Fibroblast of skin of abdomen (primary cell): Measurements from ENCODE around the gene AKAP9.
"Not testable (repeated sequence)": the region's sequence is repeated elsewhere in the genome, so short reads cannot be mapped to it uniquely, and the experiment has no call there.

Source experiments
- DNase-seq: peaks from one replicate; pipeline ENCODE4 v3.0.0-alpha.2; 2013

AKAP9 gene

DNA sequence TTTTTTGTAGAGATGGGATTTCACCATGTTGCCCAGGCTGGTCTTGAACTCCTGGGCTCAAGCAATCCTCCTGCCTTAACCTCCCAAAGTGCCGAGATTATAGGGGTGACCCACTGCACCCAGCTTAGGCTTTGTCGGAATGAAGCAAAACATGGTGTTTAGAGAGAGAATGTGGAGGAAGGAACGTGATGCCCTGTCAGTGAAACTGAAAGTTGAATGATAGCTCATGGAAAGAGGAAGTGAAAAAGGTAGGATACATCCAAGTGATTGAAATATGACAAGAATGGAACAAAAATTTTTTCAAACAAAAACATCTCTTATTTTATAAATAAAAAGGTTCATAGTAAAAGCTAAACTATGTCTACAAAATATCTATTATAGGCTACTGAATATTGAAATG lies 5.9 kb downstream of the AKAP9 start:
- DNase-seq: no peak

DNA sequence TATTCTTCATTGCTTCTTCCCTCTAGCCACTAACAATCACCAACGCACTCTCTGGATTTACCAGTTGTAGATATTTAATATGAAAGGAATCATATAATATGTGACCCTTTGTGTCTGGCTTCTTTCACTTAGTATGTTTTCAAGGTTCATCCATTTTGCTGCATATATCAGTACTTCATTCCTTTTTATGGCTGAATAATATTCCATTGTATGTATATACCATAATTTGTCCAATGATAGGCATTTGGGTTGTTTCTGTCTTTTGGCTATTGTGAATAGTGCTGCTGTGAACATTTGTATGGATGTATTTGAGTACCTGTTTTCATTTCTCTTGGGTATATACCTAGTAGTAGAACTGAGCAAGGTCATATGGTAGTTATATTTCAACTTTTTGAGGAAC lies 7.3 kb downstream of the AKAP9 start:
- no peak for DNase-seq

DNA sequence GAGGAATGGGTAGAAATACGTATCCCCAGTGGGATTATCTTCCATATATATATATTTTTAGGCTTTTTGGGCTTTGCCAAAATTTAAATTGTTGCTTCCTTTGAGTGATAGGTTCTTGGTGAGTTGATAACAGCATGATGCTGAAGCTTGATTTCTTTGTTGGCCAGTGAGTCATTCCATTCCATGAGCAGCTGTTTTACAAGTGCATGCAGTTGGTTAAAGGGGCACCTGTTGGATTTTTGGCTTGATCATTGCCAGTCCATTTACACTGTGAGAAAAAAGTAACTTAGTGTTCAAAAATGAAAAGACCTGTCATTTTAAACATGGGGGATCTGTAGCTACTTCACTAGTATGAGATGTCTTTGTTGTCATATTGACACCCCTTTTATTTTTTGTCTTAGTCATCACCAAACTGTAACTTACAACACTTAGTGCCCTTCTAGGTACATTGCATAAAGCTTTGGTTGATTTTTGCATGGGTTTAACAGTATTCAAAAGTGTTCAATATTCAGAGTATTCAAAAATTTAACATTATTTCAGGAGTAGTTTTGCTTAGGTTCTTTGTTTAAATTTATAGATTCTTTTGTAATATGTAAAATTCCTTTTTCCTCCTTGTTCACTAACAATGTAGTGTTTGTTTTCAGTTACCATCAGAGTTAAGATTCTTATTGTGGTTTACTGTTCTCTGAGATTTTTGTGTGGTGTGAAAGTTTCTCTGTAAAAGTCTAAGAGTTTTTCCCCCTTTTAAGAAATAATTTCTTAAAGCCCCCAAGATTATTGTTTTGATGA lies 8.8 kb downstream of the AKAP9 start:
- no peak for DNase-seq

DNA sequence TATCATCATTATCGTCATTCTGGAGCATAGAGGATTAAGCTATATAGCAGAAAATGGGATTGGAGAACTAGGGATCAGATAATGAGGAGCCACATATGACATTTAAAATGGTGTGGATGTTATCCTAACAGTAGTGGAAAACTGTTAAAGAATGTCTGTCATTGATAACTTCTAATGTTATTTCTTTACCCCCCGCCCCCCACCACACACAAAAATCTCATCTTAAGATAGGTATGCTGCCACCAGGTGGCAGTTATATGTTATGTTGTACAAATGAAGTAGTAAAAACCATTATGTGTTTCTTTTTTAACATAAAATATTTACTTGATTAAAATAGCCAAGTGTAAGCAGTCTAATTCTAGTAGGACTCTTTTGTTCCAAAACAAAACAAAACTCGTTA lies 13.0 kb downstream of the AKAP9 start:
- no peak for DNase-seq

DNA sequence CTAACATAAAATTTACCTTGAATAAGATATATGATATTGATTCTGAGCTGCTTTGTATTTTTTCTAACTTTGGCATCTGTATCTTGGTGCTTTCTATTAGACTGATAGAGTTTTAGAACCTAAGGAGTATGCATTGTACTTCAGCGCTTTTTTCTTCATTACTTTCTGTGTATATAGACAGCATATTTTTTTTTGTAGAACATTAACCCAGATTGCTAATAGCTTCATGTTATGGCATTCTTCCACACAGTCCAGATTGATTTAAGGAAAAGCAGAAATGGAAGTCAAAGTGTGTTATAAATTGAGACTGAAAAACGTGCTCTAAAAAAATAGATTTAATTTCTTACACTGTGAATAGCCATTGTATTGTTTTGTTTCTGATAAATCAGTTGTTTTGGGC lies 15.8 kb downstream of the AKAP9 start:
- DNase-seq: not testable (repeated sequence)

DNA sequence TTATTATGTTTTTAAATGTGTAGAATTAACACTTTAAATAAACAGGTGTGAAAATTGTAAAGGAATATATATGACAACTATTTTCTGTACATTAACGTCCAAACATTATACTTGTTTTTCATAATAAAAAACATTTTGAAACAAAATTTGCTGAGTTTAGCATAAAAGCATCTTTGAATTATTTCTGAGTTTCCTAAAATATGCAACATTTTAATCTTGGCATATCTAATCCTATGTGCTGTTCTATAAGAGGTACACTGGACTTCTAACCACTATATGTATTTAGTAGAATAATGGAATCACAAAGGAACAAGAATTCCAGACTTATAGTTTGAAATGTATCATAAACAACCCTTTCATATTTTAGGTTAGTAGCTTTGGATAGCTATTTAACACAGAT lies 16.6 kb downstream of the AKAP9 start:
- no peak for DNase-seq

DNA sequence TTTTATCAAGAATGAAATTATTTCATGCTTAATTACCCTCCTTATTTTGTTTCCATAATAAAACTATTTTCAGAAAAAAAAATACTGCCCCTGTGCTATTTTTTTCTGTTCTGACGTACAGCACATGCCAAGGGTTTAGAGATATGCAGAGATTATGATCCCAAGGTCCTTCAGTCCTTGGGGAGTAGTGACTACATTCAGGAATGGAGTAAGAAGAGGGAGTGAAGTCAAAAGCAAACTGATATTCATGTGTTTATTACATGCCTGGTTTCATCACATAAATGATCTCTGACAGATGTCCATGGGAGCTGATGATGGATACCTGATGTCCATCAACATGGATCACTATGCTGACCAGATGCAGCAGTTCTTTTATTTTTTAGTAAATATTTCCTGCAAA lies 17.2 kb downstream of the AKAP9 start:
- no peak for DNase-seq

DNA sequence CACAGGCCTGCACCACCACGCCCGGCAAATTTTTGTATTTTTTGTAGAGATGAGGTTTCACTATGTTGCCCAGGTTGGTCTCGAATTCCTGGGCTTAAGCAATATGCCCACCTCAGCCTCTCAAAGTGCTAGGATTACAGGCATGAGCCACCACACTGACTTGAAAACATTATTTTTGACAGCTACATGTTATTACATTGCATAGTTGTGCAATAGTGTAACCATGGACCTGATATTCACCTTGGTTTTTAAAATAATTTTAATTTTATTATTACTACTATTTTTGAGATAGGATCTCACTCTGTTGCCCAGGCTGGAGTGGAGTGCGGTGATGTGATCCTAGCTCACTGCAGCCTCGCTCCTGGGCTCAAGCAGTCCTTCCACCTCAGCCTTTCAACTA lies 18.4 kb downstream of the AKAP9 start:
- no peak for DNase-seq

DNA sequence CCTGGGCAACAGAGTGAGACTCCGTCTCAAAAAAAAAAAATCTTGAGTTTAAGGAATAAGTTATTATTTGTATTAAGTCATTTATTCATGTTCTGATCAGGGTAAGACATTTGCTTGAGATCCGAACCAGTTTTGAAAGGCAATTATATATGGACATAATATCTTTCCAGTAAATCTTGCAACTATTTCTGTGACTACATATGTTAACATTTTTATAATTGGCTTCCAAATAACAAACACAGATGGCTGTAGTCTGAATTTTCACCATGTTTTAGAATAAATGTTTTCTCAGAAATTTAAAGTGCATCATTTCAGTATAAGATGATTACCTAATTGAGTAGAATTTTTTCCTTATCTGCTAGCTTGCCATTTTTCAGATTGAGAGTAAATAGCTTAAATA lies 21.2 kb downstream of the AKAP9 start:
- DNase-seq: no peak

DNA sequence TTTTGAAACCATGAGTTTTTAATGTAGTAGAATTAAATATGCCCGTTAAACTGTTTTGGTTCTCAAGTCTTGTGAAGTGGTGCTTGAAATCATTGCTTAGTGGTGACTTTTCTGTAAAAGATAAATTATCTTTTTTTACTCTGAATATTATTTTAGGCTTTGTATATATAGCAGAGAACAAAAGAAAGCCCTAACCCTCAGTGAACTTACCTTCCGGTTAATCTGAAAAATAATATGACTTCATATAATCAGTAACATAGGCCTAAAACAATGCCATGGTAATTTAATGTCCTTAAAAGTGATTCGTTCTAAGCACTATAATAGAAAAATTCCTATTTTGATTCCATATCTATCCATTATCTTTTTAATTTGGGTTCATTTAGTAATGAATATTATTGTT lies 21.8 kb downstream of the AKAP9 start:
- no peak for DNase-seq

DNA sequence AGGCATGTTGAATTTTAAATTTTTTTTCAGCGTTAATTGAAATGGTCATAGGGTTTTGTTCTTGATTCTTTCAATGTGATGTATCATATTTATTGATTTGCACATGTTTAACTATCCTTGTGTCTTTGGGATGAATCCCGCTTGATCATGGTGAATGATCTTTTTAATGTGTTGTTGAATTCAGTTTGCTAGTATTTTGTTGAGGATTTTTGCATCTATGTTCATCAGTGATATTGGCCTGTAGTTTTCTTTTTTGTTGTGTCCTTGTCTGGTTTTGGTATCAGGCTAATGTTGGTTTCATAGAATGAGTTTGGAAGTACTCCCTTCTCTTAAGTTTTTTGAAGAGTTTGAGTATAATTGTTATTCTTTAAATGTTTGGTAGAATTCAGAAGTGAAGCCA lies 26.9 kb downstream of the AKAP9 start:
- not testable (repeated sequence) for DNase-seq

DNA sequence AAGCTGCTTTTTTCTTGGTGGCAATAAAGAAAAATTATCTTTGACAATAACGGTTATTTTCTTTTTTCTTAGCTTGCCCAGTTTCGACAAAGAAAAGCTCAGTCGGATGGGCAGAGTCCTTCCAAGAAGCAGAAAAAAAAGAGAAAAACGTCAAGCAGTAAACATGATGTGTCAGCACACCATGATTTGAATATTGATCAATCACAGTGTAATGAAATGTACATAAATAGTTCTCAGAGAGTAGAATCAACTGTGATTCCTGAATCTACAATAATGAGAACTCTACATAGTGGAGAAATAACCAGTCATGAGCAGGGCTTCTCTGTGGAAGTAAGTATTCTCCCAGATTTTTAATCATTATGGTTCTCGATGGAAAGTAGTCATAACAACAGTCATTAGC lies 33.0 kb downstream of the AKAP9 start:
- no peak for DNase-seq

DNA sequence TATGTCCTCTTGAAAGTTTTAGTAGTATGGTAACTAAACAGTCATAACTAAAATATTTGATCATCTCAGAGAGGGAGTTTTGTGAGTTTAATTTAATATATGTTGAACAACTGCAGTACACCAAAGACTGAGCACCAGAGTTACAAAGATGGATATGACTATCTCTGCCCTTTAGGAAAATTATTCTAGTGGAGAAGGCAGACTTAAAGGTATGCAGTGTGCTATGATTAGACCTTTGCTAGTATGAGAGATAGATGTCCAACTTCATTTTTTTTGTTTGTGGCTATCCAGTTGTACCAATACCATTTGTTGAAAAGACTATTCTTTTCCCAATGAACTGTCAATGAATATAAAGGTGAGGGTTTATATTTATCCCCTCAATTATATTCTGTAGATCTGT lies 33.4 kb downstream of the AKAP9 start:
- DNase-seq: no peak

DNA sequence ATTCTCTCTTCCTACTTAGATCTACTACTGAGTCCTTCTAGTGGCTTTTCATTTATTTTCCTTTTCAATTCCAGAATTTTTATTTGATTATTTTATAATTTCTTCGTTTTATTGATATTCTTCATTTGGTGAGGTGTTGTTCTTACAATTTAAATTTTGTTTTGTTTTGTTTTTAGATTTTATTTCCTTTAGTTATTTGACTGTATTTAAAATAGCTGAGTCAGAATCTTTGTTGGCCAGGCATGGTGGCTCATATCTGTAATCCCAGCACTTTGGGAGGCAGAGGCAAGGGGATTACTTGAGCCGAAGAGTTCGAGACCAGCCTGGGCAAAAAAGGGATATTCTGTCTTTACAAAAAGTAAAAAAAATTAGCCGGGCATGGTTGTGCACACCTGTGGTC lies 36.1 kb downstream of the AKAP9 start:
- DNase-seq: no peak

DNA sequence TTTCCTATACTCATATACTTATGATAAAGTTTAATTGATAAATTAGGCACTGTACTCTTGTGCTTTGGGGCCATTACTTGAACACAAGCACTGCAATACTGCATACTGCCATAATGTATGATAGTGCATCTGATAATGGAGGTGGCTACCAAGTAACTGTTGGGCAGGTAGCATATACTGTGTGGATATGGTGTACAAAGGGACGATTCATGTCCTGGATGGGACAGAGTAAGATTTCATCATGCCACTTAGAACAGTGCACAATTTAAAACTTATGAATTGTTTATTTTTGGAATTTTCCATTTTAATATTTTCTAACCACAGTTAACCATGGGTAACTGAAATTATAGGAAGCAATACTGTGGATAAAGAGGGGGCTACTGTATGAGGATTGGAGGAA lies 38.9 kb downstream of the AKAP9 start:
- DNase-seq: no peak

DNA sequence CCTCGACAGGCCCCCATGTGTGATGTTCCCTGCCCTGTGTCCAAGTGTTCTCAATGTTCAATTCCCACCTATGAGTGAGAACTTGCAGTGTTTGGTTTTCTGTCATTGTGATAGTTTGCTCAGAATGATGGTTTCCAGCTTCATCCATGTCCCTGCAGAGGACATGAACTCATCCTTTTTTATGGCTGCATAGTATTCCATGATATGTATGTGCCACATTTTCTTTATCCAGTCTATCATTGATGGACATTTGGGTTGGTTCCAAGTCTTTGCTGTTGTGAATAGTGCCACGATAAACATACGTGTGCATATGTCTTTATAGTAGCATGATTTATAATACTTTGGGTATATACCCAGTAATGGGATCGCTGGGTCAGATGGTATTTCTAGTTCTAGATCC lies 41.7 kb downstream of the AKAP9 start:
- not testable (repeated sequence) for DNase-seq

DNA sequence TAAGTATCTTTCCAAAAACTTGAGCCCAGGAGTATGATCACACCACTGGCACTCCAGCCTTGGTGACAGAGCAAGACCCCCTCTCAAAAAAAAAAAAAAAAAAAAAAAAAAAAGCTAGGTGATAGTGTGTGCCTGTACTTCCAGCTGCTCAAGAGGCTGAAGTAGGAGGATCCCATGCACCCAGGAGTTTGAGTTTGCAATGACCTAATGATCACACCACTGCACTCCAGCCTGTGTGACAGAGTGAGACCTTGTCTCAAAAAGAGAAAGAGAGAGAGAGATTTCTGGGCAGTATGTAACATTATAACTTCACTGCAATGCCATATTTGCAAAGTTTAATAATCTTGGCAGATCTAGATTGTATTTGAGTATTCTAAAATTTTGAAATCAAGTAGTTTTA lies 47.6 kb downstream of the AKAP9 start:
- no peak for DNase-seq

DNA sequence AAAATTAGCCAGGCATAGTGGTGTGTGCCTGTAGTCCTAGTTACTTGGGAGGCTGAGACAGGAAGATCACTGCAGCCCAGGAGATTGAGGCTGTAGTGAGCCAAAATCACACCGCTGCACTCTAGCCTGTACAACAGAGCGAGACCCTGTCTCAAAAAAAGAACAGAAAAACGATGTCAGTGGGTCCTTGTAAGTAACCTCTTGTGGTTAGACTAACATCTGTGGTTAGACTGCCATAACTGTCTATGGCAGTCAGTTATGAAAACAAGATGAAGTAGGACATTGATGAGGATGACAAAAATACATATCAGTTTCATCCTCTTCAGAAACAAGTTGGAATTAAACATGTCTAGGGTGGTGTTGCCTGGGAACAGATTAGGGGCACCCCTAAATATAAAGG lies 53.3 kb downstream of the AKAP9 start:
- no peak for DNase-seq

DNA sequence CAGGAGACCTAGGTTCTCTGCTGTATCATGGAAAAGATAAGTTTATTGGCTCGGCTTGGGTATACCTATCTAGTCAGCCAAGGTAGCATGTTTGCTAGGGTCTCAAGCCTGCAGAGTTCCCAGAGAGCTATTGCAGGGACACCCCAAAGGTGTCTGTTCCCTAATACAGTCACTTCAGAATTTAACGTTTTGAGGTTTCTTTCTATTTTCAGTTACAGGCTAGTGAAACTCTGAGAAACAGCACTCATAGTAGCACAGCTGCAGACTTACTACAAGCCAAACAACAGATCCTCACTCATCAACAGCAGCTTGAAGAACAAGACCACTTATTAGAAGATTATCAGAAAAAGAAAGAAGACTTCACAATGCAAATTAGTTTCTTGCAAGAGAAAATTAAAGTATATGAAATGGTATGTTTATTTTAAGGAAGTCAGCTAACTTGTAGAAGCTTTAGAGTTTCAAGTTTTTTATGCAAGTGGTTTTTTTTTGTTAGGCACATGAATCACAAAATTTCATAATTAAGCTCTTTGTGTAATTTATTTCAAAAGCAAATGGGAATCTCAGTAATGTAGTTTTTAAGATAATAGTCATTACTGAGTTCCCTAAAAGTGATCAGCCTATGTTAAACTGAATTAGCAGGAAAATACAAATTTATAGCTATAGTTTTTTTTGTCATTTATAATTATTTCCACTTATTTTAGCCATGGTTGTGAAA lies 54.9 kb downstream of the AKAP9 start:
- no peak for DNase-seq

DNA sequence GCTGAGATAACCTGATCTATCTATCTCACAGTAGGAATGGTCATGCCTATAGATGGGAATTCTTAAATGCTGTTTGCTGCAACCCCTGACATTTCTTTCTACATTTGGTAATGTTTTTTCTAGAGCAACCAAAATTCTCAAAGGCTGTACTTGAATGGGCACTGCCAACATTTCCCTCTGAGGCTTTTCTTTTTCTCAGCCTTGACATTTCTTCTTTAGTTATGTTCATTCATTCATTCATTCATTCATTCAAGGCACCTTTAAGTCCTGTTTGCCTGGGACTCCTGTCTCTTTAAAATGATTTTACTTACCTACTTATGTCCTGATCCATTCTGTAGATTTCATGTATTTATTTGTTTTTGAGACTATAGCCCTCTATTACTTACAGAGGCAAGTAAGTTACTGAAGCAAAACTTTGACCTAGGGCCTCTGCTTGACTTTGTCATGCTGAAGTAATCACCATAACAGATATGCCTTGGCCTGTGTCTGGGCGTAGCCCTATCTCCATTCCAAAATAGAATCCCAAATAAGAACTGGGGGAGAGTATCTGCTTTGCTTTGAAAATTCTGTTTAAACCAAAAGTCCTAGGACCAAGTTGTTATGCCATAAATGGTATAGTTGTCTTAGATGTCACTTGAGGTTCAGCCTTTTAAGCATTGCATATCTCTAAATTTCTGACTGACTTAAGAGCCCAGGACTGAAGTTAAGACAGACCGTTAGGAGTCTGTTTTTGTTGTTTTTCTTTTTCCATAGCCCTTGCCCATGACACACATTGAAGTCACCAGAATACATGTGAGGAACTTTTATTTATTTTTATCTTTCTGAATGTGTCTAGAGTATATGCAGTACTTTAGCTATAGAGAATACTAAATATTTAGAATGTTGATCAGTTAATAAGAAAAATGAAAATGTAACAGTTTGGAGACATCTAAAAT lies 59.2 kb downstream of the AKAP9 start:
- DNase-seq: no peak

DNA sequence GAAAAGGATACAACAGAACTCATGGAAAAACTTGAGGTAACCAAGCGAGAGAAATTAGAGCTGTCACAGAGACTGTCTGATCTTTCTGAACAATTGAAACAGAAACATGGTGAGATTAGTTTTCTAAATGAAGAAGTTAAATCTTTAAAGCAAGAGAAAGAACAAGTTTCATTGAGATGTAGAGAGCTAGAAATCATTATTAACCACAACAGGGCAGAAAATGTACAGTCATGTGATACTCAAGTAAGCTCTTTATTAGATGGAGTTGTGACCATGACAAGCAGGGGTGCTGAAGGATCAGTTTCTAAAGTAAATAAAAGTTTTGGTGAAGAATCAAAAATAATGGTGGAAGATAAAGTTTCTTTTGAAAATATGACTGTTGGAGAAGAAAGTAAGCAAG lies 62.1 kb downstream of the AKAP9 start:
- no peak for DNase-seq

DNA sequence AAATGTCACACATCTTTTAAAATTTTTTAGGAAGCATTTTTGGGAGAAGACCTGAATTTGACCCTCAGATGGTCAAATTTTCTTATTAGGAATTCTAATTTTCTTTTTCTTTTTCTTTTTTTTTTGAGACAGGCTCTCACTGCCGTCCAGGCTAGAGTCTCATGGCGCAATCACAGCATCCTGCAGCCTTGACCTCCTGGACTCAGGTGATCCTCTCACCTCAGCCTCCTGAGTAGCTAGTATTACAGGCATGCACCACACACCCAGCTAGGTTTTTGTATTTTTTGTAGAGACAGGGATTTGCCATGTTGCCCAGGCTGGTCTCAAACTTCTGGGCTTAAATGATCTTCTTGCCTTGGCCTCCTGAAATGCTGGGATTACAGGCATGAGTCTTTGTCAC lies 65.4 kb downstream of the AKAP9 start:
- DNase-seq: no peak

DNA sequence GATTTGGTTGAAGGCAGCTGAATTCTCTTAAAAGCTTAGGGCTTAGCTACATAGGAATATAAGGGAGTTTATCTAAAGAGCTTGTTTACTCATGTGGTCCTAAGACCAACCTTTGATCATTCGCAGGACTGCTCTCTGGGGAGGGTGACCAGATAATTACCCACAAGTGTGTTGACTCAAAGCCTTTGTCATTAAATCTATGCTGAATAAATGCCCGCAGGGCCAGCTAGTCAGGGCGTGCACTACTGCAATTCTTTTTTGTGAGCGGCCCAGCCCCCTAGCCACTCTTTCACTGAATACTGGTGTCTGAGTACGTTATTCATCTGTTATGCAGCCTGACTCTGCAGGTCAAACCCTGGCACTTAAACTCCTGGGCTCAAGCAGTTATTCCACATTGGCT lies 69.6 kb downstream of the AKAP9 start:
- DNase-seq: no peak
